Hematopoietic multipotent progenitor cell treated with erythropoietin and hydrocortisone succinate and interleukin-3 and kit ligand, for 4 days (in vitro differentiated cells): ENCODE data around the gene COQ10B.
"Not testable (repeated sequence)": the region's sequence is repeated elsewhere in the genome, so short reads cannot be mapped to it uniquely, and the experiment has no call there.

Experiments
- DNase-seq: peaks from one replicate; pipeline ENCODE4 v3.0.0-alpha.2; 2015

COQ10B gene

DNA sequence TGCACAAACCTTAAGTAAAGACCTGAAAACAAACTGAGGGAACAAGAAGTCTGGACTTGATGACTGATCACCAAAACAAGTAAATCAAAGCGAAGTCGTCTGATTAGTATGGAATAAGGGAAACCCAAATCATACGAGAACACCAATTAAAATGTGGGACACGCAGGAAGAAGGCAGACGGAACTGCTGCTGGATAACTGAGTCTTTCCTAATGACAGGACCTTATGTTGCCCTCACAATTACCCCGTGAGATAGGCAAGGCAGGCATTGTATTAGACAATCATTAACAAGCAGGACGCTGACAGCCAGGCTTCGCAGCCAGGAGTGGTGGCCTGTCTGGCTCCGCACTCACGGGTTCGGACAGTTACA, 614 bp upstream of the COQ10B start:
- DNase-seq = no peak

DNA sequence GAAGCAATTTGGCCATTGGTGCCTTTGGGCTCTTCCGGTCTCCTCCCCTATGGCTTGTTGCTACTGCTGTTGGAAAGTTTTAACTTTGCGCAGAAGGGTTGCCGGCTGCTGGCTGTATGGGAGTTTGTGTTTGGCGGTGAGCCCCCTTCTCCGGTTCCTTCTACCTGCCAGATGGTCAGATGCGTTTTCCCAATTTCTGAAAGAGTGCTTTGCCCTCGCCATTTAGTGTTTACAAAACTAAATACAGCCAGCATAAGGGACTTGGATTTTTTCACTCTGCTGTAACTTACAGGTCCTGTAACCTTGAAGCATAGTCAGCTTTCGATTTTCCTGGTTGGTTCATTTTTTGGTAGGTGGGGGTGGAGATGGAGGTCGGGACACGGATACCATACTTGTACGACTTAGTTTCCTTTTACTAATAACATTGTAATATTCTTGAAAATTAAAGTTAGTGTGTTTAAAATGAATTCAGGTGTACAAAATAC, 604 bp downstream of the COQ10B start:
- no peak for DNase-seq

DNA sequence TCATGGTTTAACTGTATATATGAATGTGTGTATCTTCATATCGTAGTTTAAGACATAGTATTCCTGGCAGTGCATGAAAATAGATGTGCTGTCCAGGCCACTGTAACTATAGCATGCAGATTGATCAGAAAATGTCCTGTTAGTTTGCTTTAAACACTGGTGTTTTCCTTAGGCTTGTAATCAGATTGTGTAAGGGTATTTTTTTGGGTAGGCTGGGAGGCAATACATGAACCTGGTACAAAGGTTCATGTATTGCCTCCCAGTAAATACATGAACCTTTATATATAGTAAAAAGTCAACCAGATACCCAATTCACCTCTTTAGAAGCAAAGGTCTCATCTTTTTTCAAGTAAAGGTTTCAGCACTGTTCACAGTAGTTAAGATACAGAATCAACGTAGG, 1.6 kb downstream of the COQ10B start:
- no peak for DNase-seq

DNA sequence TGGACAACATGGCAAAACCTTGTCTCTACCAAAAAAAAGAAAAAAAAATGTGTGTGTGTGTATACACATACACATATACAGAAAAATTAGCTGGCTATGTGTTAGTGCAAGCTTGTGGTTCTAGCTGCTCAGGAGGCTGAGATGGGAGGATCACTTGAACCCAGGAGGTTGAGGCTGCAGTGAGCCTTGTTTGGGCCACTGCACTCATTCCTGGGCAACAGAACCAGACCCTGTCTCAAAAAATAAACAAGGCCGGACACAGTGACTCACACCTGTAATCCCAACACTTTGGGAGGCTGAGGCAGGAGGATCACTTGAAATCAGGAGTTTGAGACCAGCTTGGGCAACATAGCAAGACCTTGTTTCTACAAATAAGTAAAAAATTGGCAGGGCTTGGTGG, 2.1 kb downstream of the COQ10B start:
- DNase-seq = no peak

DNA sequence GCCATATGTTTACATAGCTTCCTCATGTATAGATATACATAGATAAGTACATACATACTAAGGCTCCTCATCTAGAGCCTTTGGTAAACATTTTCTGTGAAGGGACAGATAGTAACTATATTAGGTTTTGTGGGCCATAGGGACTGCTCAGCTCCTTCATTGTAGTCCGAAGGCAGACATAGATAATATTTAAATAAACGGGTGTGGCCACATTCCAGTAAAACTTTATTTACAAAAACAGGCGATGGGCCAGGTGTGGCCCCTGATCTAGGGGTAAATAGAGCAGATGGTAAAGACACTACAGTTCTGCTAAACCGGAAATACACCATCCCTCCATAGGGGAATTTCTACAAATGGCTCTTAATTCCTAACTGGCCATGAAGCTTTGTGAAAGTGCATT, 7.3 kb downstream of the COQ10B start:
- no peak for DNase-seq

DNA sequence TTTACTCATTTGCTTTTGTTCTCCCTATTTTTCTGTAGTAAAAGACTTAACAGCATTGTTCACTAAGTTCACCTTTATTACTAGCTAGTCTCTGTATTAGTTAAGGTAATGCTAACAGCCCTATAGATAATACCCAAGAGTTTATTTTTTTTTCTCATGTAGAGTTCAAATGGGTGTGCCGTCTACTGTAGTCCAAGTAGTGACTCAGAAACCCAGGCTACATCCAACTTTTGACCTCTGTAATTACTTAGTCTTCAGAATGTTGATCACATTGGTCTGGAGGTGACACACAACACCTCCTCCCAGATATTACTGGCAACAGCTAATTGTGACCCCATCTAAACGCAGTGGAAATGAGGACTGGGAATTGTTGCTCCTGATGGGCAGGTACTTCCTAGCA, 7.7 kb downstream of the COQ10B start:
- DNase-seq = no peak

DNA sequence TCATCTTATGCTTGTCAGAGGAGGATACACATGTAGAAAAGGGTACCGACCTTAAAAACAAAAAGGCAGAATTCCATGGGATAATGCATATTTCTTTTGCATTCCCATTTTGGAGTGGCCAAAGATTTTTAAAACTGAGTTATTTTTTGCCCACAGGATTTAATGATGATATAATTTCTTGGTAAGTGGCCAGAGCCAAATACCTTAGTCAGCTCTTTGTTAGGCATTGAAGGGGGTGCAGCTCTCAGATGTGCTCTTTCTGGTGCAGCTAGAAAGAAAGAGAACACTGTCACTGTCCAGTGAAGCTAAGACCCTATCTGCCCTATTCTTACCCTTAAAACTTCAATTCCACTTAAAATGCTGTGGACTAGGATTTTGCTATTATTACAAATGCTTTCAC, 10.8 kb downstream of the COQ10B start:
- no peak for DNase-seq

DNA sequence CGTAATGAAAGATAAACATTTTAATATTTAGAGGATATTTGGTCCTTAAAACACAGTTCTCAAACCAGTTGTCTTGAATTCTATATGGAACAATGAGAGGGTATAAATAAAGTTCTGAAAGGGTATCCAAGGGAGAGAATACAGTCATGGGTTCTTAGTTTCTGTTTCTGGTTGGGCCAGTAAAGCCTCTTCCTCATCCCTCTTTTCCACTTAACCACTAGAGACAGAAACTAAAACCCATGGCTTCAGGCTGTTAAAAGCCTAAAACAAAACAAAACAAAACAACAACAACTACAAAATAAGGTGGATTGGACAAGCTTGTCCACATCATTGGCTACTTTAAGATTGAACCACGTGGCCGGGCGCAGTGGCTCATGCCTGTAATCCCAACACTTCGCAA, 18.8 kb downstream of the COQ10B start:
- DNase-seq = no peak

DNA sequence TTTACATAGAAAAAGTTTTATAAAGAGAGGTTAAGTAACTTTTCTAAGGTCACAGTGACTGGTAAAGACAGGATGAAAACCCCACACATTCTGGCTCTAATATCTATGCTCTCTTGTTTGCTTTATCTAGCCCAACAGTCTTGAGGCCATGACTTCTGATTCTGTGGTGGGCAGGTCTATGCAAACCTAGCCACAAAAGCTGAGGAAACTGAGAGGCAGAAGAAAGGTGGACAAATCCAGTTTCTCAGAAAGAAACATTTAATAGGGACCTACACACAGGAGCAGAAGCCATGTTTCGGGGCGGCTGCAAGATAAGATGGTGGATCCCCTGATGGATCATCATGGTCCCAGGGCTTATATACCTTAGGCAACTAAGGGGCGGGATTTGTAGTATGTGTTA, 24.4 kb downstream of the COQ10B start:
- DNase-seq = peak; percentile 79

DNA sequence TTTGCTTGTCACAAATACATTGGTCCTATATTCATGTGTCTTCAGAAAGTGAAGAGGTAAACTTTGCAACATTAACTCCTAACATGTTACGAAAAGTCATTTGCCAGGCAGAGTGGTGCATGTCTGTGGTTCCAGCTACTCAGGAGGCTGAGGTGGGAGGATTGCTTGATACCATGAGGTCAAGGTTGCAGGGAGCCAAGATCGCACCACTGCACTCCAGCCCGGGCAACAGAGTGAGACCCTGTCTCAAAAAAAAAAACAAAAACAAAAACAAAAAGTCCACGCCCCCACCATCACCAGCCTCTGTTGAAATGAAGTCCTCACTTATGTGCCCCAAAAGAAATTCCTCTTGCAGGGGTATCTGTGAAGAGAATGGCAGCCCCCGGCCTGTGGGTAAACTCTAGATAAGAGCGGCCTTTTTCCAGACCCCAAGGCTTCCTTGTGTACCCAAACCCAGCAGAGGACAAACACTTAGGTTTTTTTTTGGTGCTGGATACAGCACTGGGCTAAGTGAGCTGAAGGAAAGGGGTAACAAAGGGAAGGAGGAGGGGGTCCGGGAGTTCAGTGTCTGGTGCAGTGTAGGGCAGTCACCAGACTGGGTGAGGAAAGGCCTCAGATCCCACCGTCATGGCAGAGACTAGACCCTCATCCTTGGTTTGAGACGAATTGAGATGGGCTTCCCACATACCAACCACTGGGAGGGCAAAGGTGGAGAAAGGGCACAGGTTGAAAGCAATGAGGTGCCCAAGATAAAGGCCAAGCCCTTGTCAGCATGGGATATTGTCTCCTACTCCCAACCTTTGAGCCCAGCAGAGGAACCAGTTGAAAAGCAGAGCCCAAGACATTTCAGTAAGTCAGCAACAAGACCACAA, 27.0 kb downstream of the COQ10B start:
- DNase-seq = no peak

DNA sequence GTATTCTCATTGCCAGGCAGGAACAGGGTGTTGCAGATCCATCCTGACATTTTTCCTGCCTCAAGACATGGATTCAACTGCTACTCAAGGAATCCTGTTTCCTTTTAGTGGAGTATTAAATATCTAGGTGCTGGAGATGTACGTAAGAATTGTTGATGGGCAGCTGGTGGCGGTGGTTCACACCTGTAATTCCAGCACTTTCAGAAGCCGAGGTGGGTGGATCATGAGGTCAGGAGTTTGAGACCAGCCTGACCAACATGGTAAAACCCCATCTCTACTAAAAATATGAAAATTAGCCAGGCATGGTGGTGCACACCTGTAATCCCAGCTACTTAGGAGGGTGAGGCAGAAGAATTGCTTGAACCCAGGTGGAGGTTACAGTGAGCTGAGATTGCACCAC, 30.9 kb downstream of the COQ10B start:
- not testable (repeated sequence) for DNase-seq

DNA sequence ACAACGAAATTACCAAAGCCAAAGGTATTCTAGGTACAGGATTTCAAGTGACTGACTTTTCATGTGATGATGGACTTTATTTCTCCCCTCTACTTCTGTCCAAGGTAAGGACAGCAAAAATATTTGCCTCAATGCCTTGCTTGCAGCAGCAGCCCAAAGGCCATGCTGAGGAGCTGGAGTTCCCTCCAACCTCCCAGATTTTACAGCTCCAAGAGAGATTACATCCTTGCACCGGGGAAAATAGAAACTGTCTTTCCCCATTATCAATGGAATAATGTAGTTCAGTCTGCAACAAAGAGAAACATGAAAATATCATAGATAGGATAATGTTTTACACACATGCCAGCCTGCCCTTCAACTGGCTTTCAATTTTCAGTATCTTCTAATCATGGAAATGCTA, 32.8 kb downstream of the COQ10B start:
- no peak for DNase-seq

DNA sequence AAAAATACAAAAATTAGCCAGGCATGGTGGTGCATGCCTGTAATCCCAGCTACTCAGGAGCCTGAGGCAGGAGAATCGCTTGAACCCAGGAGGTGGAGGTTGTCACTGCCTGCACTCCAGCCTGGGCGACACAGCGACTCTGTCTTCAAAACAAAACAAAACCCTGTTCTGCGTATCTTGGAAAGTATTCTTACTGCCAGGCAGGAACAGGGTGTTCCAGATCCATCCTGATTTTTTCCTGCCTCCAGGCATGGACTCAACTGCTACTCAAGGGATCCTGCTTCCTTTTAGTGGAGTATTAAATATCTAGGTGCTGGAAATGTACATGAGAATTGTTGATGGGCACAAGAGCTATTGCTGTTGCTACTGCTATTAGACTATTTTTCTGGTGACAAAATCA, 34.0 kb downstream of the COQ10B start:
- DNase-seq = no peak

DNA sequence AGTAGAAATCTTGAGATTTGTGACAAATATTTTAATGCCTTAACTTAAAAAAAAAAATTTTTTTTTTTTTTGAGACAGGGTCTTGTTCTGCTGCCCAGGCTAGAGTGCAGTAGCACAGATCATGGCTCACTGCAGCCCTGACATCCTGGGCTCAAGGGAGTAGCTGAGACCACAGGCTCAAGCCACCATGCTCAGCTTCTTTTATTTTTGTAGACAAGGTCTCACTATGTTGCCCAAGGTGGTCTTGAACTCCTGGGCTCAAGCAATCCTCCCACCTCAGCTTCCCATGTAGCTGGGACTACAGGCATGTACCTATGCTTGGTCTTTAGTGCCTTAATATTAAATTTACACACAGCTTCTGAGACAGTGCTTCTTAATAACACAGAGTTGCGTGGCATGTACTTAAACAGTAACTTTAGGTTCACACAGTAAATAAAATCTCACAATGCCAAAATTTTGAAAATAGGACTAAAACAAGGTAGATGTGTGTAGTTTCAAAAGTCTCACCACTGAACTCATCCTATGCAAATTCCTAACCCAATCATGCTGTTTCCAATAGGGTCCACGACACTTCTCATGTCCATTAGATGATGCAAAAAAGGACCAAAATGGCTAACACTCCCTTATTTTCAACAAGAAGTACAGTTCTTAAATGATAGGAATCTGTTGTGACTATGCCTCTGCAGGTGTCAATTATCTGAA, 42.2 kb downstream of the COQ10B start:
- DNase-seq = no peak

DNA sequence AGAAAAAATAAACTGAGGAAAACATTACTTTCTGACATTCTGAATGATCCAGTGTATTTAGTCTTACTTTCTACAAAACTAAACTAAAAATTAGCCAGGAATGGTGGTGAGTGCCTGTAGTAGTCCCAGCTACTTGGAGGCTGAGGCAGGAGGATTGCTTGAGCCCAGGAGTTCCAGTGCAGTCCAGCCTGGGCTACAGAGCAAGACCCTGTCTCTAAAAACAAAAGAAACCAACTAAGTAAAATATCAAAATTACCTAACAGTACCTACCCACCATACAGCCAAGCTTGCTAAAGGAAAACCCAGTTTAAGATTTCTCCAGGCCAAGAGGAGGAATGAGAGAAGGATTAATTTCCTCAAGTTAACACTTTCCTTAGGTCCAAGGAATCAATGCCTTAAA, 43.3 kb downstream of the COQ10B start:
- no peak for DNase-seq

DNA sequence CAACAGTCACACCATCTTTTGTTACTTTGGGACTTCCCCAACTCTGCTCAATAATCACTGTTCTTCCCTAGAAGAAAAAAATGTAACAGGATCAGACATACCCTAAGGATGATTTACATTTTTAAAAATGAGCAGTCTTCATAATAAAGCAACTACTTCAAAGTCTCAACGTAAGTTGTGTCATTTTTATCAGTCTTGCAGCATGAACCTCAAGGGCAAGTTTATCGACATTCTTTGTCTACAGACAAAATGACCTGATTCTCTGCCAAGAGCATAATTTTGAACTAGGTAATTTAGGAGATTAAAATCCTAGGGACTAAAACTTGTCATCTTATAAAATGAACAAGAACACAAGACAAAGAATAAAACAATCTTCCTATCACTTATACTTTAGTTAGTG, 44.0 kb downstream of the COQ10B start:
- DNase-seq = peak; percentile 49

DNA sequence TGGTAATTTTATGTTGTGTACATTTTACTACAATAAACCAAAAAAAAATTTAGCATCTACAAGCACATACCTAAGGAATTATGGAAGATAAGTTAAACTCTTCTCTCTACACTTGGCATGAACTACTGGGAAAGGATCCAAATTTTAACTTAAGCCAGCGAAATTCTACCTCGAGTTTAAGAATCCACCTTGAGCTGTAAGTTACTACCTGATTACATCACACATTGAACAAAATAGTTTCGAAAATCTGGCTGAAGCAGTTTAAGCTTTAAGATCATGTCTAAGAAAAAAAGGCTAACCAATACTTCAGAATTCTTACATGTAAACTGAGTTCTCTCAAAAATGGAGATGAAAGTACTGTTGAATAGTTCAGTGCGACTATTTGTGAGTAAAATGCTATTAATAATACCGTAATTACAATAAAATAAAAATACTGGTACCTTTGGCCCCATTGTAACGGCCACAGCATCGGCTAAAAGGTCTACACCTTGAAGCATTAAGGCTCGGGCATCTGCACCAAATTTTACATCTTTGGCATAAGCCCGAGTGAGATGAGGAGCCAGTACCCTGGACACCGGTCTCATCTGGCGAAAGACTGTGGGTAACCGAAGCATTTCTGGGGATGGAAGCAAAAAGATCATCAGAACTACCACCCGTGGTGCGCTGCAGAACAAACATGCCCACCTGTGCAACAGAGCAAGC, 45.0 kb downstream of the COQ10B start:
- no peak for DNase-seq

DNA sequence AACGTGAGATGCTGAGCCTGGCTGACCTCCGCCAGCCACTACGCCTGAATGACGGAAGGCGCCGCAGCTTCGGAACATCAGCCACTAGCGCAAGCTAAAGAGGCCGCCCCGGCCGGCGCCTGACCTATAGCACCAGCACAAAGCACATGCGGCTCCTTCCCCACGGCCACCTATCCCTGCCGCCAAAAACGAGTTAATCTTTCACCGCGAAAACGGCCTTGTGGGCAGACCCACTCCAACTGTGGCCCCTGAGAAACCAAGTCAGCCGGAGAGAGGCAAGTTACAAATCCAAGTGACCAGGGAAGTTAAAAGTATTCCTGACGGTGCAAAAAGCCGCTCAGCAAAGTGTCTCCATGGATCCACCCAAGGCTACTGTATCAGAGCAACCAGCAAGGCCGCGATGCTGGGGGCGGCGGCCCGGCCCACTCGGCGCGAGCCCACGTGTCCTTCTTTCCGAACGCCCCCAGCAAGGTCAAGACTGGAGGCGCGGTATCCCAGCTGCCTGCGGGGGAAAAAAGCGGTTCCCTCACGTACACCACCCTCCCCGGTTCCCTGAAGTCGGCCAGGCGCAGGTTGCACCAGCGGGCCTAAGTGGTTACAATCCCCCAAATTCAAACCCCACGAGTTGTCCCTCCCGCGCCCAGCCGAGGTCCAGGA, 45.7 kb downstream of the COQ10B start:
- DNase-seq = peak; percentile 80

DNA sequence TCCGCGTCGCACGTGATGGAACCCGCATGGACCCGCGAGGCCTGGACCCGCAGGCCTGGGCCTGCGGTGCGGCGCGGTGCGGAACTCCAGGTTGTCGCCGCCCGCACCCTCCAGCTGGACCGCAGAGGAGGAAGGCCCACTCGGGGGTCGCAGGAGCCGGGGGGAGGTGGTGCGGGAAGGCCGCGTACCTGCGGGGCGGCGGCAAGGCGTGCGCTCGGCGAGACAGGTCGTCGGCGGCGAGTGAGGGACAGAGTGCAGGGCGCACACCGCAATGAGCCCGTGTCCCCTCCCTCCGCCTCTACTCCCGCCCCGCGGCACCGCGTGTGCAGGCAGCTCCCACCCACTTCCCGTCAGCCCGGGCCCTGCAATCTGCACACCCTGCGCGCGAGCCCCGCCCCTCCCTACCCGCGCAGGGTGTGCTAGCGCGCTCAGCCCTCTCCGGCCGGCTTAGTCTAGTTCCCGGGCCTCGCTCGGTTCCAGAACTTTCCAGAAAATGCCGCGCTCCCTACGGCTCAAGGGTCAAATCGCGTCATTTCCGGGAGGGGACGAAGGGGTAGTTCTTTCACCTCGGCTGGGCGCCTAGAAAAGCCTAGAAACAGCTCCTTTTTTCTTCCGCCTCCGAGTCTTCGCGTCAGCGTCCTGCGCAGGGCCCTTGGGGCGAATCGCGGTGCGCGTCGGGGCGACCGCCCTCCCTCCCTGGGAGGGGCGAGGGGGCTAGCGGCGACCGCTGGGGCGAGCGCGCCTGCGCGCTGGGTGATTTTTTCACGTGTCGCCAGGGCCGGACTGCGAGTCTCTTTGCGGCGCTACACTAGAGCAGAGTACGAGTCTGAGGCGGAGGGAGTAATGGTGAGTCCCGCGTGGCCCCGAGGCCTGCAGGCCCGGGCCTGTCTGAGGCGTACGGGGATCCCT, 46.5 kb downstream of the COQ10B start, which contains the start of the genes HSPD1 and HSPE1:
HSPD1 (minus strand) TSS at position 247 of the 909 bp plus-strand sequence. CDS start 992 bp downstream, outside the sequence.
HSPE1 (plus strand) TSS at position 786 of the 909 bp plus-strand sequence; CDS start at position 844, 58 bp downstream.
- peak; percentile 100 for DNase-seq

DNA sequence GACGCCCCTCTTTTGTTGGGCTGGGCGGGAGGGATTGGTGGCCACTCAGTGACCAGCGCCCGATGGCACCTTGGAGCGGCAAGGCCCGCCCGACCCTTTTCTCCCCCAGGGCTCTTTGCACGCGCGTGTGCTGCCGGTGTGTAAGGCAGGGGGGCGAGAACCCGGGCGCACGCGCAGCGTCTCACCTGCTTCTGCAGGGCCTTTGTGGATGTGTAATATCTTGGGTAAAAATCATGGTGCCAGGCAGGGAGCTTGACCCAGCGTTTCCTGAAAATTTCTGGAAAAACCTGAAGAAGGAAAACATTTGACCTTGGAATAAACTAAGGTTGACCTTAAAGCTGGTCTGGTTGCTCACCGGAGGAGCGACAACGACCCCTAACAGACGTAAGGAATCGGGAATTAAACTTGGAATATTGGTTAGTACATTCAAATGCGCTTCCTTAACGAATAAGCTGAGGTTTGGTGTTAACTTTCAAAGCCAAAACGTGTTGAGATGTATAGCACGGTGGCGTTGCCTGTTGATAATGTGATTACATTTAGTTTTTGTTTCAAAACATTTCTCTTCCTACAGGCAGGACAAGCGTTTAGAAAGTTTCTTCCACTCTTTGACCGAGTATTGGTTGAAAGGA, 47.3 kb downstream of the COQ10B start:
- peak; percentile 27 for DNase-seq

DNA sequence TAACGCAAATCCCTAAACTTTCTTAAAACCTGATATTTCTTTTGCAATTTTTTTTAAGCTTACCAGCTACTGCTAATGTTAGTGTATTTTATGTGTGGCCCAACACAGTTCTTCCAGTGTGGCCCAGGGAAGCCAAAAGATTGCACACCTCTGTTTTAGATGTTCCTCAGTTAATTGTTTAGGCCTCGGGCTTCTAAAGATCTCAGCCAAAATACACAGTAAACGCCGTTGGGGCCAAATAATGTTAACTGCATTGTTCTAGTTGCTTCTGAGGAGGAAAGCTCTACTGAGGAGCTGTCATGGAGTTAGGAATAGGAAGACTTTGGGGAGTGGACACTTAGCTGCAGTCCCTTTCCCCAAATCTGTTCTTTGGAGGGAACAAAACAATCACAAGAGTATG, 48.8 kb downstream of the COQ10B start:
- no peak for DNase-seq
